GM12872 (cell line): ENCODE results near the gene UBE2E2.

Source experiments
- CTCF ChIP-seq: IDR thresholded peaks from 3 replicates; pipeline ENCODE4 v1.5.1; 2011; ENCODE audit warnings: low read depth, mild to moderate bottlenecking, low read length, moderate library complexity; ENCODE audit not compliant: insufficient read depth

Gene UBE2E2

GRCh38 chr3:23455084-23455483 is 252.0 kb downstream of the UBE2E2 start:
- TF ChIP-seq CTCF: no peak

- TF ChIP-seq CTCF: no peak
These were observed 252.6 kb downstream of the UBE2E2 start for GRCh38 chr3:23455775-23456174.

- no peak for TF ChIP-seq CTCF
These were observed 254.6 kb downstream of the UBE2E2 start for GRCh38 chr3:23457697-23458096.

GRCh38 chr3:23459465-23459864 is 256.3 kb downstream of the UBE2E2 start:
- no peak for TF ChIP-seq CTCF

GRCh38 chr3:23459889-23460546 is 256.9 kb downstream of the UBE2E2 start:
- TF ChIP-seq CTCF: no peak

GRCh38 chr3:23461069-23461468 is 257.9 kb downstream of the UBE2E2 start:
- TF ChIP-seq CTCF: no peak

- TF ChIP-seq CTCF: no peak
These were observed 260.7 kb downstream of the UBE2E2 start for GRCh38 chr3:23463791-23464190.

GRCh38 chr3:23465569-23465968 is 262.4 kb downstream of the UBE2E2 start:
- TF ChIP-seq CTCF: no peak
